GM10266 (cell line): Measurements from ENCODE around the gene PRRT2.

Experiments
- DNase-seq: peaks from one replicate; pipeline ENCODE4 v3.0.0; 2012; ENCODE audit errors: extremely low spot score
- CTCF ChIP-seq: IDR thresholded peaks from 2 replicates; pipeline ENCODE4 v1.5.1; 2012; ENCODE audit warnings: mild to moderate bottlenecking, low read depth; ENCODE audit not compliant: control insufficient read depth, insufficient read depth; ENCODE audit errors: missing control alignments

Gene PRRT2

GRCh38 chr16:29811896-29812665 lies at the start of gene PRRT2:
PRRT2 (plus strand) TSS chr16:29812193; CDS start chr16:29813055, 862 bp downstream.
- DNase-seq = peak; percentile 59
- no peak for TF ChIP-seq CTCF

DNA sequence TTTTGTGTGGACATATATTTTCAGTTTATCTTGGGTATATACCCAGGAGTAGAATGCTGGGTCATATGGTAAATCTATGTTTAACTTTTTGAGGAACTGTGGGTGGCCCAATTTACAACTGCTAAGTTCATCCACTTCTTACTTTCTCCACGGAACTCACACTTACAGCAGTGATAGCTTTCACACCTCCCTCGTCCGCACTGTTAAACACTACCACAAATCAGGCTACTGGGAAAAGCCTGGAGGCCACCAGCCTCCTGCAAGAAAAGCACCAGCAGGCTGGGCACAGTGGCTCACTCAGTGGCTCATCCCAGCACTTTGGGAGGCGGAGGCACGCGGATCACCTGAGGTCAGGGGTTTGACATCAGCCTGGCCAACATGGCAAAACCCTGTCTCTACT lies 48.7 kb upstream of the PRRT2 start:
- TF ChIP-seq CTCF = no peak
- no peak for DNase-seq

DNA sequence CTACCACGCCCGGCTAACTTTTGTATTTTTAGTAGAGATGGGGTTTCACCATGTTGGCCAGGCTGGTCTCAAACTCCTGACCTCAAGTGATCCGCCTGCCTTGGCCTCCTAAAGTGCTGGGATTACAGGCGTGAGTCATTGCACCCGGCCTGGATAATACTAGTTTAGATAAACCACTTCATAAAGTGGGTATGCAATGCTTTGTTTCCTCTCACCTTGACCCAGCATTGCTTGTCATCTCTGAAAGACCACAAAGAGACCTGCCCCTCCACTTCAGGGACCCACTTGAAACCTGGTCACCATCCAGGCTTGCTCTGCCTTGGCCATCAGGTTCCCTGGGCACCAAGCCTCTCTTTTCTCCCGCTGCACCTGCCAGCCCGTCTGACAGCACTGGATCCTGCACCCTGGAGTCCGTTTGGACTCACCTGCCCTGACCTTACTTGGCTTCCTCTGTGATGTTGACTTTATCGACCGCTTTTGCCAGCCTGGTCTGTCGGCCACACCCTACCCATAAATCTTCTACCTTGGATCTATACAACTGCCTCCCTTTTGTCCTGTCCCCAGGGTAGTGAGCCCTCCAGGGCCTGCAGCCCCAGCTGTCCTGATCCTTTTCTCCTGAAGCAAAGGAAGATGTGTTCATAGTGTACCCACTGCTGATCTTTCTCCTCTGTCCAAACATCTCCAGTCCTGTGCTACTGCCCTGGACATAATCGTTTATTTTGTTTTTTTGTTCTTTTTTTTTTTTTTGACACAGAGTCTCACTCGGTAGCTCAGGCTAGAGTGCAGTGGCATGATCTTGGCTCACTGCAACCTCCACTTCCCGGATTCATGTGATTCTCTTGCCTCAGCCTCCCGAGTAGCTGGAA lies 46.6 kb upstream of the PRRT2 start:
- DNase-seq = no peak
- no peak for TF ChIP-seq CTCF

GRCh38 chr16:29766571-29766970 lies 45.4 kb upstream of the PRRT2 start:
- no peak for DNase-seq
- no peak for TF ChIP-seq CTCF

- TF ChIP-seq CTCF = no peak
Measured at GRCh38 chr16:29767062-29767461, 44.9 kb upstream of the PRRT2 start.

GRCh38 chr16:29769507-29769906 lies 42.5 kb upstream of the PRRT2 start:
- DNase-seq = no peak
- TF ChIP-seq CTCF = no peak

More at GRCh38 chr16:29767062-29767461, 44.9 kb upstream of the PRRT2 start:
- no peak for DNase-seq
